ENCODE results near the gene VMP1.
"Not testable (repeated sequence)": the region's sequence is repeated elsewhere in the genome, so short reads cannot be mapped to it uniquely, and the experiment has no call there.

Gene VMP1

GRCh38 chr17:59844884-59845594 lies 137.6 kb downstream of the VMP1 start:
- DNase-seq, result no peak

GRCh38 chr17:59845595-59846393 lies 138.3 kb downstream of the VMP1 start:
- DNase-seq, result no peak

GRCh38 chr17:59846394-59847165 lies 139.1 kb downstream of the VMP1 start:
- no peak for DNase-seq

- DNase-seq, result no peak
Measured at GRCh38 chr17:59848385-59848668, 140.9 kb downstream of the VMP1 start.

GRCh38 chr17:59848778-59849177 lies 141.3 kb downstream of the VMP1 start:
- no peak for DNase-seq

GRCh38 chr17:59850311-59850710 lies 142.9 kb downstream of the VMP1 start:
- DNase-seq, result not testable (repeated sequence)

GRCh38 chr17:59851439-59852375 lies 144.3 kb downstream of the VMP1 start:
- DNase-seq, result no peak

GRCh38 chr17:59852847-59853167 lies 145.4 kb downstream of the VMP1 start:
- DNase-seq, result not testable (repeated sequence)

- DNase-seq, result peak; percentile 16
Measured at GRCh38 chr17:59853168-59853918, 145.9 kb downstream of the VMP1 start.

- not testable (repeated sequence) for DNase-seq
Measured at GRCh38 chr17:59853919-59854729, 146.7 kb downstream of the VMP1 start.

GRCh38 chr17:59856859-59857794 lies 149.7 kb downstream of the VMP1 start:
- no peak for DNase-seq

GRCh38 chr17:59858167-59858816 lies 150.8 kb downstream of the VMP1 start:
- DNase-seq, result no peak

- DNase-seq, result no peak
Measured at GRCh38 chr17:59858932-59859331, 151.5 kb downstream of the VMP1 start.

GRCh38 chr17:59859444-59860025 lies 152.1 kb downstream of the VMP1 start:
- no peak for DNase-seq

- no peak for DNase-seq
Measured at GRCh38 chr17:59863616-59864015, 156.2 kb downstream of the VMP1 start.

GRCh38 chr17:59869941-59870218 lies 162.4 kb downstream of the VMP1 start:
- DNase-seq, result no peak

GRCh38 chr17:59870482-59870881 lies 163.0 kb downstream of the VMP1 start:
- DNase-seq, result no peak

GRCh38 chr17:59872351-59872750 lies 164.9 kb downstream of the VMP1 start:
- no peak for DNase-seq

GRCh38 chr17:59873414-59873813 lies 166.0 kb downstream of the VMP1 start:
- DNase-seq, result not testable (repeated sequence)

All from activated gamma-delta T cell treated with Interleukin-2 at 50 U/mL for 16 hours (primary cell).